Panc1 (cell line): ENCODE measurements around the gene KIAA1217. TPM values are rescaled to one million over a fixed set of nuclear protein-coding genes. Genes with fewer than 3 reads are reported as not detected.

Experiments used
- ATAC-seq: fragments of 200-7000 bp; cut with Tn5 transposase; 2 replicates; pipeline ENCODE4 v1.9.1; 2020; ENCODE audit warnings: mild to moderate bottlenecking, moderate library complexity
- BruUV-seq: library from RNA; stranded (reverse); fragments of 400-500 nt; replicated peaks from 2 replicates; lab custom pipeline; 2021; lab: Mats Ljungman, UMichigan
- CTCF ChIA-PET: fragments of 300-600 bp; sonication (Branson Sonifier 250); formaldehyde crosslinking; loops from one replicate; lab custom pipeline; 2022; ENCODE audit warnings: antibody characterized with exemption; lab: Charles Lee
- POLR2A ChIA-PET: fragments of 300-600 bp; sonication (Branson Sonifier 250); formaldehyde crosslinking; loops from one replicate; lab custom pipeline; 2022; ENCODE audit warnings: antibody characterized with exemption; lab: Charles Lee
- DNase-seq: peaks from one replicate; pipeline ENCODE4 v3.0.0-alpha.2; 2010; ENCODE audit warnings: low read depth, low spot score
- H3K27ac ChIP-seq: 2 replicates; pipeline ENCODE4 v1.5.1; 2011; ENCODE audit warnings: mild to moderate bottlenecking, low read length, inconsistent platforms
- H3K27me3 ChIP-seq: fragments of 200-500 bp; sonication (Bioruptor generic); 2 replicates; pipeline ENCODE4 v1.6.0; 2014; ENCODE audit warnings: low read length, inconsistent platforms; ENCODE audit not compliant: control insufficient read depth, insufficient read depth
- H3K36me3 ChIP-seq: fragments of 200-500 bp; sonication (Bioruptor generic); 2 replicates; pipeline ENCODE4 v1.5.1; 2014; ENCODE audit warnings: inconsistent platforms, mild to moderate bottlenecking, low read length, moderate library complexity; ENCODE audit not compliant: control insufficient read depth, insufficient read depth
- H3K4me1 ChIP-seq: 2 replicates; pipeline ENCODE4 v1.5.1; 2011; ENCODE audit warnings: inconsistent platforms, mild to moderate bottlenecking, low read length, moderate library complexity; ENCODE audit not compliant: control insufficient read depth, insufficient read depth
- H3K4me3 ChIP-seq, 2 experiments: 2 replicates each; pipeline ENCODE4 v1.5.1; 2011 to 2012; ENCODE audit warnings: low read depth in 2 of 2, low read length in 2 of 2, mild to moderate bottlenecking in 2 of 2, inconsistent platforms in 1 of 2, moderate library complexity in 1 of 2
- H3K9me3 ChIP-seq: fragments of 200-500 bp; sonication (Bioruptor generic); 2 replicates; pipeline ENCODE4 v1.5.1; 2014; ENCODE audit warnings: low read depth, mild to moderate bottlenecking, inconsistent platforms, low read length, moderate library complexity; ENCODE audit not compliant: control insufficient read depth, insufficient read depth
- POLR2AphosphoS5 ChIP-seq: IDR thresholded peaks from 2 replicates; pipeline ENCODE4 v1.6.1; 2012; ENCODE audit warnings: mild to moderate bottlenecking, low read depth, low read length, moderate library complexity
- SIN3A ChIP-seq: IDR thresholded peaks from 2 replicates; pipeline ENCODE4 v1.6.1; 2012; ENCODE audit warnings: low read depth, mild to moderate bottlenecking, low read length, moderate library complexity, borderline replicate concordance; ENCODE audit not compliant: insufficient read depth
- TCF7L2 ChIP-seq: IDR thresholded peaks from 2 replicates; pipeline ENCODE4 v1.6.1; 2011; ENCODE audit warnings: mild to moderate bottlenecking, low read depth, low read length, inconsistent platforms
- in situ Hi-C: cut with HindIII; loops from 2 replicates; pipeline ENCODE4 v1.10.0; 2016; ENCODE audit warnings: low sequenced_read_pairs, low pct_unique_long_range_greater_than_20kb
- intact Hi-C: fragments of 100-400 bp; cut with micrococcal nuclease; formaldehyde crosslinking; loops from one replicate; pipeline ENCODE4 v1.10.0; 2022; ENCODE audit not compliant: unreplicated experiment
- total RNA-seq: library from RNA; stranded (reverse); gene quantifications from one replicate; pipeline ENCODE4 v1.2.1, GENCODE V29; 2021; ENCODE audit not compliant: unreplicated experiment
- TF ChIP-seq, protein P1 (sequence below), 2 experiments: IDR thresholded peaks; 2 replicates each; pipeline ENCODE4 v1.6.1; 2011 to 2012; ENCODE audit warnings: low read depth in 2 of 2, control low read depth in 1 of 2, low read length in 1 of 2, mild to moderate bottlenecking in 1 of 2, moderate library complexity in 1 of 2; ENCODE audit not compliant: insufficient read depth in 1 of 2
- TF ChIP-seq, protein P2 (sequence below): fragments of 450-650 bp; IDR thresholded peaks from 2 replicates; pipeline ENCODE4 v1.5.1; 2017; ENCODE audit warnings: mild to moderate bottlenecking

The KIAA1217 gene
- total RNA-seq, 1 experiment from 2014 or later = 11.6 TPM

DNA sequence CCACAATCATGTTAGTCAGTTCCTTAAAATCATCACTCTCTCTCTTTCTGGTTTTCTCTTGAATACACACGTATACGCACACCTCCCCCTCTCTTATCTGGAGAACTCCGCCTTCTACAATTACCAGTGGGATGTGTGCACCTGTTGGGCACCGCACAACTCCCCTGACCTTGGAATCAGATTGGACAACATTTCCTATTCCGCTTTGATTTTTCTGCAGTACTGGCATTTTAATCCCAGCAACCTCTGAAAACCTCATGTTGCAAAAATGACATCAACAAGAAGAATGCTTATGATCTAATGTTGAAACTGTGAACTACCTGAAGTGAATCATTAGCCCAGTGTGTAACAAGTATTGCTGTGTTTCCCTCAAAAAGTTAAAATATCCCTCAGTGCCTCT lies 109.6 kb downstream of the KIAA1217 start:
- in situ Hi-C loops (no loop called here), intact Hi-C loops (no loop called here)
- CTCF ChIA-PET = interaction anchor here (0.7 kb wide), 1 partner anchor 22 kb away, joined by 5 read pairs; no protein-coding TSS in a partner anchor
- H3K4me3 ChIP-seq = no peak overlapping the region
- DNase-seq (no peak), ATAC-seq (no peak)
- no peaks in the 10 kb centered on the region for H3K9me3 ChIP-seq
- no peak overlapping the region for H3K27ac ChIP-seq
- no TSS peak for BruUV-seq
- H3K27me3 ChIP-seq = no peaks in the 10 kb centered on the region
- H3K4me1 ChIP-seq = no peaks in the 10 kb centered on the region
- TF ChIP-seq, protein P1, sequence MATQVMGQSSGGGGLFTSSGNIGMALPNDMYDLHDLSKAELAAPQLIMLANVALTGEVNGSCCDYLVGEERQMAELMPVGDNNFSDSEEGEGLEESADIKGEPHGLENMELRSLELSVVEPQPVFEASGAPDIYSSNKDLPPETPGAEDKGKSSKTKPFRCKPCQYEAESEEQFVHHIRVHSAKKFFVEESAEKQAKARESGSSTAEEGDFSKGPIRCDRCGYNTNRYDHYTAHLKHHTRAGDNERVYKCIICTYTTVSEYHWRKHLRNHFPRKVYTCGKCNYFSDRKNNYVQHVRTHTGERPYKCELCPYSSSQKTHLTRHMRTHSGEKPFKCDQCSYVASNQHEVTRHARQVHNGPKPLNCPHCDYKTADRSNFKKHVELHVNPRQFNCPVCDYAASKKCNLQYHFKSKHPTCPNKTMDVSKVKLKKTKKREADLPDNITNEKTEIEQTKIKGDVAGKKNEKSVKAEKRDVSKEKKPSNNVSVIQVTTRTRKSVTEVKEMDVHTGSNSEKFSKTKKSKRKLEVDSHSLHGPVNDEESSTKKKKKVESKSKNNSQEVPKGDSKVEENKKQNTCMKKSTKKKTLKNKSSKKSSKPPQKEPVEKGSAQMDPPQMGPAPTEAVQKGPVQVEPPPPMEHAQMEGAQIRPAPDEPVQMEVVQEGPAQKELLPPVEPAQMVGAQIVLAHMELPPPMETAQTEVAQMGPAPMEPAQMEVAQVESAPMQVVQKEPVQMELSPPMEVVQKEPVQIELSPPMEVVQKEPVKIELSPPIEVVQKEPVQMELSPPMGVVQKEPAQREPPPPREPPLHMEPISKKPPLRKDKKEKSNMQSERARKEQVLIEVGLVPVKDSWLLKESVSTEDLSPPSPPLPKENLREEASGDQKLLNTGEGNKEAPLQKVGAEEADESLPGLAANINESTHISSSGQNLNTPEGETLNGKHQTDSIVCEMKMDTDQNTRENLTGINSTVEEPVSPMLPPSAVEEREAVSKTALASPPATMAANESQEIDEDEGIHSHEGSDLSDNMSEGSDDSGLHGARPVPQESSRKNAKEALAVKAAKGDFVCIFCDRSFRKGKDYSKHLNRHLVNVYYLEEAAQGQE (IDR thresholded peaks at IDR 0.05; ENCODE audit: insufficient read depth in 1 of 2, low read depth in 2 of 2, low read length in 1 of 2) = no peak
- TF ChIP-seq SIN3A (no peak), TCF7L2 (no peak)
- TF ChIP-seq, protein P2, sequence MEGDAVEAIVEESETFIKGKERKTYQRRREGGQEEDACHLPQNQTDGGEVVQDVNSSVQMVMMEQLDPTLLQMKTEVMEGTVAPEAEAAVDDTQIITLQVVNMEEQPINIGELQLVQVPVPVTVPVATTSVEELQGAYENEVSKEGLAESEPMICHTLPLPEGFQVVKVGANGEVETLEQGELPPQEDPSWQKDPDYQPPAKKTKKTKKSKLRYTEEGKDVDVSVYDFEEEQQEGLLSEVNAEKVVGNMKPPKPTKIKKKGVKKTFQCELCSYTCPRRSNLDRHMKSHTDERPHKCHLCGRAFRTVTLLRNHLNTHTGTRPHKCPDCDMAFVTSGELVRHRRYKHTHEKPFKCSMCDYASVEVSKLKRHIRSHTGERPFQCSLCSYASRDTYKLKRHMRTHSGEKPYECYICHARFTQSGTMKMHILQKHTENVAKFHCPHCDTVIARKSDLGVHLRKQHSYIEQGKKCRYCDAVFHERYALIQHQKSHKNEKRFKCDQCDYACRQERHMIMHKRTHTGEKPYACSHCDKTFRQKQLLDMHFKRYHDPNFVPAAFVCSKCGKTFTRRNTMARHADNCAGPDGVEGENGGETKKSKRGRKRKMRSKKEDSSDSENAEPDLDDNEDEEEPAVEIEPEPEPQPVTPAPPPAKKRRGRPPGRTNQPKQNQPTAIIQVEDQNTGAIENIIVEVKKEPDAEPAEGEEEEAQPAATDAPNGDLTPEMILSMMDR = no peak
- H3K36me3 ChIP-seq = no peaks in the 10 kb centered on the region
- POLR2A ChIA-PET = no interaction called here

DNA sequence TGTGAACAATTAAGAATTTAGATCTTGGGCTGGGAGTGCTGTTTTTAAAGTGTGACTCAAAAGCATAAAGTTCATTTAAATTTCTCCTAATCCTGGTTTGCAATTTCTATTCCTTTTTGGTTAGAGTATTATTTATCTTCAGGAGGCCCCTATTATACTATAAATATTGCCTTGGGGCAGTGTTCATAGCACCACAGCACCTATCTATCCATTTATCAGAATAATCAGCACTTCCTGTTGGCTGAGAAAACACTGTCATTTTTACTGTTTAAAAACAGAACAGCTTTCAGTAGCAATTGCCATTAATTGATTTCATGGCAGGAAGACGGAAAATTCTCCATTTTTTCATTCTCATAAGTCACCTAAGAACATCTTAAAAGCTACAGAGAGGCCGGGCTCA lies 111.4 kb downstream of the KIAA1217 start:
- Histone ChIP-seq H3K9me3 (no peaks in the 10 kb centered on the region), H3K36me3 (no peaks in the 10 kb centered on the region), H3K4me3 (no peak overlapping the region), H3K27ac (no peak overlapping the region), H3K27me3 (no peaks in the 10 kb centered on the region), H3K4me1 (no peaks in the 10 kb centered on the region)
- in situ Hi-C loops = no loop called here
- no peak for DNase-seq
- TF ChIP-seq POLR2AphosphoS5 (no peak), SIN3A (no peak), TCF7L2 (no peak)
- TF ChIP-seq, protein P1 (IDR thresholded peaks at IDR 0.05; ENCODE audit: insufficient read depth in 1 of 2, low read depth in 2 of 2, low read length in 1 of 2) = no peak
- TF ChIP-seq, protein P2 = no peak
- CTCF ChIA-PET = no interaction called here
- POLR2A ChIA-PET = no interaction called here
- no TSS peak for BruUV-seq
- intact Hi-C loops = no loop called here
- no peak for ATAC-seq
